MM.1S (cell line): Measurements from ENCODE around the gene OPN3.

Experiments used
- EZH2 ChIP-seq: fragments of 300-600 bp; sonication (generic); optimal IDR thresholded peaks from 2 replicates; pipeline ENCODE3; 2017; ENCODE audit warnings: low read depth, mild to moderate bottlenecking, antibody characterized with exemption, low read length, mixed read lengths
- TF ChIP-seq, protein P1 (sequence below): fragments of 300-600 bp; sonication (generic); IDR thresholded peaks from 2 replicates; pipeline ENCODE4 v1.5.1; 2016; ENCODE audit warnings: antibody characterized with exemption, low read length, mixed read lengths

- TF ChIP-seq, protein P1, sequence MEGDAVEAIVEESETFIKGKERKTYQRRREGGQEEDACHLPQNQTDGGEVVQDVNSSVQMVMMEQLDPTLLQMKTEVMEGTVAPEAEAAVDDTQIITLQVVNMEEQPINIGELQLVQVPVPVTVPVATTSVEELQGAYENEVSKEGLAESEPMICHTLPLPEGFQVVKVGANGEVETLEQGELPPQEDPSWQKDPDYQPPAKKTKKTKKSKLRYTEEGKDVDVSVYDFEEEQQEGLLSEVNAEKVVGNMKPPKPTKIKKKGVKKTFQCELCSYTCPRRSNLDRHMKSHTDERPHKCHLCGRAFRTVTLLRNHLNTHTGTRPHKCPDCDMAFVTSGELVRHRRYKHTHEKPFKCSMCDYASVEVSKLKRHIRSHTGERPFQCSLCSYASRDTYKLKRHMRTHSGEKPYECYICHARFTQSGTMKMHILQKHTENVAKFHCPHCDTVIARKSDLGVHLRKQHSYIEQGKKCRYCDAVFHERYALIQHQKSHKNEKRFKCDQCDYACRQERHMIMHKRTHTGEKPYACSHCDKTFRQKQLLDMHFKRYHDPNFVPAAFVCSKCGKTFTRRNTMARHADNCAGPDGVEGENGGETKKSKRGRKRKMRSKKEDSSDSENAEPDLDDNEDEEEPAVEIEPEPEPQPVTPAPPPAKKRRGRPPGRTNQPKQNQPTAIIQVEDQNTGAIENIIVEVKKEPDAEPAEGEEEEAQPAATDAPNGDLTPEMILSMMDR: no peak
- no peak for TF ChIP-seq EZH2
Observed at GRCh38 chr1:241679404-241679803, 39.2 kb upstream of the OPN3 start.
